GM12891 (cell line): ENCODE results near the gene PCNX1.

Experiments used
- POLR2A ChIP-seq: IDR thresholded peaks from 2 replicates; pipeline ENCODE4 v1.6.1; 2011; ENCODE audit warnings: low read depth, low read length, control low read depth
- TAF1 ChIP-seq: IDR thresholded peaks from 2 replicates; pipeline ENCODE4 v1.6.1; 2011; ENCODE audit warnings: low read depth, low read length, control low read depth

GRCh38 chr14:70952485-70952884 is 45.2 kb downstream of the PCNX1 start:
- TF ChIP-seq TAF1 (no peak), POLR2A (no peak)
